ENCODE measurements around the gene HSPBP1.

The HSPBP1 gene

DNA sequence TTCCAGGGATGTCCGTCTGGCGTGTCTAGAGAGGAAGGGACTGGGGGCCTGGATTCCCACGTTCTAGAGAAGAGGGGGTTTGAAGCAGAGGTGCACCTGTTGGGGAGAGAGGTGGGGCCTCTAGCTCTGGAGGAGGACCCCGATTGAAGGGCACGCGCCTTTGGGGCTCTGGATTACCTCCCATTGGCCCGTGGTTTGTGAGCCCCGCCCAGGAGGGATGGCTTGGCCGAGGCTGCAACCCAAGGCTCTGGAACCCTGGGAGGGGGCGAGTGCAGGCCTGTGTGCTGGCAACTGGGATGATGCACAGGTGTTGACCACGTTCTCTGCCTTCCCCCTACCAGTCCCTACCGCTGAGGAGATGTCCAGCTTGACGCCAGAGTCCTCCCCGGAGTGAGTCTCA lies 25.1 kb upstream of the HSPBP1 start:
- DNase-seq (ENCODE audit: low read depth) = no peak

- no peak for DNase-seq (ENCODE audit: low read depth)
These were observed 24.5 kb upstream of the HSPBP1 start for GRCh38 chr19:55304279-55304978.

DNA sequence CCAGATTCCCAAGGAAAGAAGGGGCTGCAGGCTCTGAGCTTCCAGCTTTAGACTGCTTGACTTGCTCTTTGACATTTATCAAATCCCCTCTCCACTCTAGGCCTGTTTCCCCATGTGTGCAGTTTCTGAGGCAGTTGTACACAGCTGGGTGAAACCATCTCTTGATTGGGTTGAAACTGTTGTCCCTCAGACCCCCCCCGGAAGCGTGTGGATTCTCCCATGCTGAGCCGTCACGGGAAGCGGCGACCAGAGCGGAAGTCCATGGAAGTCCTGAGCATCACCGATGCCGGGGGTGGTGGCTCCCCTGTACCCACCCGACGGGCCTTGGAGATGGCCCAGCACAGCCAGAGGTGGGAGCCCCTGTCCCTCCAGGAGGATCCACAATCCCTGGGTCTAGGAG lies 23.6 kb upstream of the HSPBP1 start:
- no peak for DNase-seq (ENCODE audit: low read depth)

DNA sequence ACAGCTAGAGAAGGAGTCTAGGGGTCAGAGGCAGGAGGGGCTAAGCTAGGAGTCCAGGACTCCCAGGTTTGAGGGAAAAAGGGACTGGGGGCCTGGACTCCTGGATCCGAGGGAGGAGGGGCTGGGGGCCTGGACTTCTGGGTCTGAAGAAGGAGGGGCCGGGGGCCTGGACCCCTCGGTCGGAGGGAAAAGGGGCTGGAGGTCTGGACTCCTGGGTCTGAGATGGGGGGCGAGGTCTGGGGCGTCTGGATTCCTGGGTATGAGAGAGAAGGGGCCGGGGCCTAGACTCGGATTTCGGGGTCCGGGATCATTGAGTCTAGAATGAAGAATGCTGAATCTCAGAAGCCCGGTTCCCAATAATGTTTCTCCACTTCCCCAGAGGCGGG lies 22.4 kb upstream of the HSPBP1 start:
- no peak for DNase-seq (ENCODE audit: low read depth)

GRCh38 chr19:55301459-55302317 lies 21.8 kb upstream of the HSPBP1 start:
- peak; percentile 98 for DNase-seq (ENCODE audit: low read depth)

DNA sequence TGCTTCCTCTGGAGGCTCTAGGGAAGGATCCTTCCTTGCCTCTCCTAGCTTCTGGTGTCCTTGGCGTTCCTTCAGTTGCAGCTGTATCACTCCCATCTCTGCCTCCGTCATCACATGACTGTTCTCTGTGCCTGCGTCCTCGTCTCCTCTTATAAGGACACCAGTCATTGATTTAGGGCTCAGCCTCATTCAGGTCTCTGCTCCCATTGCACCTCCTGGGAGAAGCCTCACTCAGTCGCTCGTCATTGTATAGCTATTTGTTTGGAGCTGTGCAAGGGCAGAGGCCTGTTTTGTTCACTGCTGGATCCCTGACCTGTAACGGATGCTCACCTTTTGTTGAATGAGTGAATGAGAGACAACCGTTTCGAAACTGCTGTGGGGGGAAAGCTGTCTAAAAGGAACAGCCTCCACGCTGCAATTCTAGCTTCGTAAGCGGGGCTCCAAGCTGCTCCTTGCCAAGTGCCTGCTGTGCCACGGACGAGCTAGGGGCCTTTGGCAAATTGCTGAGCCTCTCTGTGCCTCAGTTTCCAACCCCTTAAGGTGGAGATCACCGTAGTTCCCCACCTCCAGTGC lies 21.1 kb upstream of the HSPBP1 start:
- no peak for DNase-seq (ENCODE audit: low read depth)

- DNase-seq (ENCODE audit: low read depth) = no peak
These were observed 20.1 kb upstream of the HSPBP1 start for GRCh38 chr19:55299991-55300390.

GRCh38 chr19:55297267-55297666 lies 17.4 kb upstream of the HSPBP1 start:
- DNase-seq (ENCODE audit: low read depth) = no peak

GRCh38 chr19:55289117-55289796 lies 9.3 kb upstream of the HSPBP1 start:
- no peak for DNase-seq (ENCODE audit: low read depth)

- DNase-seq (ENCODE audit: low read depth) = no peak
These were observed 7.6 kb upstream of the HSPBP1 start for GRCh38 chr19:55287361-55288079.

- no peak for DNase-seq (ENCODE audit: low read depth)
These were observed 5.5 kb upstream of the HSPBP1 start for GRCh38 chr19:55285229-55285890.

DNA sequence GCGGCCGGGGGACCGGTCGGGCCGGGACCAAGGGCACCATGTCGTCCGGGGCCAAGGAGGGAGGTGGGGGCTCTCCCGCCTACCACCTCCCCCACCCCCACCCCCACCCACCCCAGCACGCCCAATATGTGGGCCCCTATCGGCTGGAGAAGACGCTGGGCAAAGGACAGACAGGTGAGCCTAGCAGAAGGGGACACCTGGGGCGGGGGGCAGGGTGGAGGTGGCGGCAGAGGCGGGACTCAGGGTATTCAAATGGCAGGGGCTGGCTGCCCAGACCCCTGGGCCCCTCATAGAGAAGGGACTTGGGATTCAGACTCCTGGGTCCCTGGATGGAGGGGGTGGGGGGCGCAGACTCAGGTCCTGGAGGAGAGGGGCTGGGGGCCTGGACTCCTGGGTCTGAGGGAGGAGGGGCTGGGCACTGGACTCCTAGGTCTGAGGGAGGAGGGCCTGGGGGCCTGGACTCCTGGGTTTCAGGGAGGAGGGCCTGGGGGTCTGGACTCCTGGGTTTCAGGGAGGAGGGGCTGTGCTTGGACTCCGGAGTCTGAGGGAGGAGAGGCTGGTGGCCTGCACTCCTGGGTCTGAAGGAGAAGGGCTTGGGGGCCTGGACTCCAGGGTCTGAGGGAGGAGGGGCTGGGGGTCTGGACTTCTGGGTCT lies 4.6 kb upstream of the HSPBP1 start:
- no peak for DNase-seq (ENCODE audit: low read depth)

DNA sequence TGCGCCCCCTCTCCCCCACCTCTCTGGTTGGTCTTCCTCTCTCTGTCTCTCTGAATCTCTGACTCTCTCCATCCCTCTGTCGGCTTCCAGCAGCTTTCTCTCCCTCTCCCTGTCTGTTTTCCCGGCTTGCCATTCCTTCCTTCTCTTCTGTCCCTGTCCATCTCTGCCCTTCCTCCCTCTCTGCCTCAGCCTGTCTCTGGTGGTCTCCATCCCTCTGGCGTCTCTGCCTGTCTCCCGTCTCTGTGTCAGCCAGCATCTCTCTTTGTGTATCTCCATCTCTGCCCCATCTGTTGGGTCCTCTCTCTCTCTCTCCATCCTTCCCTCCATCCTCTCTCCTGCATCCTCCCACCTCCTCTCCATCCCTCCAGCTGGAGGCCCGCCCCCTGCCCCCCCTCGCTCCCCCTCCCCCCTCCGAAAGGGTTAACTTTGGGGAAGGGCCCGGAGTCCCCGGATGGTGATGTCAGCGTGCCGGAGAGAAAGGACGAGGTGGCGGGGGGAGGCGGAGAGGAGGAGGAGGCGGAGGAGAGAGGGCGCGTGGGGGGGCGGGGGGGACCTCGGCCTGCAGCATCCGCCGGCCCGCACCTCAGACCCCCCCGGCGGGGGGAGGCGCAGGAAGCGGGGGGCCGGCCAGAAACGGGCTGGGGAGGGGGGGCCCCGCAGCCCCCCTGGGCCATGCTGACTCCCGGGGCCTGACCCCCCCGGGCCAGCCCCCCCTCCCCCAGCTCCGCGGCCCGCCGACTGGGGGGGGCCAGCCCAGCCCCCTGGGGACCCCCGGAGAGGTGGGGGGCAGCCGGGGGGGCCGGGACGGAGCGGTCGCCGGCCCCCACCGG lies 3.9 kb upstream of the HSPBP1 start, which contains the start of gene BRSK1:
Gene BRSK1 (plus strand): TSS at position 450 of the 830 bp plus-strand sequence. CDS start 446 bp downstream, outside the sequence.
- DNase-seq (ENCODE audit: low read depth) = no peak

DNA sequence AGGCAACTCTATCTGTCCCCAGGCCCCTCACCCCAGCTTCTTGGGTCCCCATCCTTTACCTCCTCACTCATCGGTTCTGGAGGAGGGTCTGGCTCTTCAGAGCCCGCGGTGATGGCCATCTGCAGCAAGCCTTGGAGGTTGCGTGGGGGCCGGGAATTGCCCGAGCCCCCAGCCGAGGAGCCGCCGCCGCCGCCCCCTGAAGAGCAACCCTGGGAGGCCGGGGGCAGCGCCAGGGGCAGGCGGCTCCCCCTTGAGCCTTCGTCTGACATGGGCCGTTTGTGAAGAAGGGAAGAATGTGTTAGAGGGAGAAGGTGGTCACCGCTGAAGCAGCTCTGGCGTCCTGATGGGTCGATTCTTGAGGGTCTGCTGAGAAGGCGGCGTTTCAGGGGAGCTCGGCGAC lies 570 bp downstream of the HSPBP1 start:
- no peak for DNase-seq (ENCODE audit: low read depth)

GRCh38 chr19:55278391-55279135 lies 1.3 kb downstream of the HSPBP1 start:
- no peak for DNase-seq (ENCODE audit: low read depth)

DNA sequence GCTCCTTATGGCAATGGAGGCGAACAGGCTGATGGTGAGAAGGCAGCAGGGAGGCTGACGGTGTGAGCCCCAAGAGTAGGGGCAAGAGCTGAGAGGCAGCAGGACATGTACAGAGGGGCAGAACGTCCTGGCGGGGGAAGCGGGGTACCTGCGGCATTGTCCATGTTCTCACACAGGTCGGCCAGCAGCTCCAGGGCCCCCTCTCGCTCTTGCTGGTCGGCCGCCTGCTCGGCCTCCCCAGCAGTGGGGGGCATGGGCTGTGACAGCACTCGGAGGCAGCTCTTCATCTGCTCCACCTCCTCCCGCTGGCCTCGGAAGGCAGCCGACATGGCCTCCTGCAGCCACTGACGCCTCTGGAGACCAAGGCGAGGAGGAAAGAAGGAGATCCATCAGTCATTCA lies 2.4 kb downstream of the HSPBP1 start:
- no peak for DNase-seq (ENCODE audit: low read depth)

DNA sequence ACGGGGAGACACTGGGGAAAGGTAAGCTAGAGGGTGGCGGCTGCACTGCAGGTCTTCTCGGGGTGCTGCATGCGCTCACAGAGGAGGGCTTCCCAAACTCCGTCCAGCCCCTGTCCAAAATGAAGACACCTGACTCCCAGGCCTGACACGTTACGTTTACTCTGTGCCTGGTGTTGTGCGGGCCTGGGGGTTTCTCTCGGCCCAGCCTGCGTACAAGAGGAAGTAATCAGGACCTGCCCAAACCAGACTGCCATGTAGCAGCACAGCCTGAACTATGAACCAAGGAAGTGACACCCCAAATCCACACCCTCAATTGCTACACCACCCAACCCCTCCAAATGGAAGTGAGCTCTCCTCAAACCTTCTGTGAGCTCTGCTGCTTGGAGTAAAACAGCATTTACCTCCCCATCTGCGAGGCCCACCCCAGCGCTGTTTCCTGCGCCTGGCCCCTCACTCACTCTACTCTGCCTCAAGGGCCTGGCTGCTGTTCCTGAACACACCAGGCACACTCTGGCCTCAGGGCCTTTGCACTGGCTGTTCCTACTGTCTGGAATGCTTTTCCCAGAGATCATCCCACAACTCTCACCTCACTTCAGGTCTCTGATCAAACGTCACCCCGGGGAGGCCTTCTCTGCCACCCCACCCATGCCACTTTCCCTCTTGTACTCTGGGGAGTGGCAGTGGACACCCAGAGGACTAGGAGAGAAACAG lies 3.0 kb downstream of the HSPBP1 start:
- DNase-seq (ENCODE audit: low read depth) = no peak

Measured in stimulated activated CD8-positive, alpha-beta memory T cell treated with anti-CD3 and anti-CD28 coated beads, Interleukin-7, amount 100 ng/mL, for 24 hours (primary cell).